HEK293 (cell line): ENCODE data around the gene PTX4.

ENCODE experiments used
- CTCF ChIA-PET: fragments of 350-600 bp; formaldehyde crosslinking; extraction: SDS; loops from one replicate; lab custom pipeline; 2021; ENCODE audit warnings: antibody characterized with exemption; lab: Yijun Ruan, JAX
- POLR2A ChIA-PET: fragments of 300-600 bp; formaldehyde crosslinking; extraction: SDS; loops from one replicate; lab custom pipeline; 2020; ENCODE audit warnings: antibody characterized with exemption, inconsistent platforms; lab: Yijun Ruan, JAX
- H3K27ac ChIP-seq: fragments of 200-500 bp; sonication (Bioruptor generic); 2 replicates; pipeline ENCODE4 v1.5.1; 2014; ENCODE audit warnings: low read depth, low read length, control low read depth, inconsistent platforms; ENCODE audit errors: extremely low read depth
- H3K36me3 ChIP-seq, 2 experiments: fragments of 200-500 bp in 1 of 2; sonication (Bioruptor generic) in 1 of 2; 1 replicate in 1 of 2; 2 replicates in 1 of 2; pipeline ENCODE4 v1.5.1; 2014 to 2017; ENCODE audit warnings: inconsistent platforms in 2 of 2, low read length in 2 of 2; ENCODE audit not compliant: control insufficient read depth in 2 of 2, insufficient read depth in 1 of 2
- H3K4me1 ChIP-seq: fragments of 200-500 bp; sonication (Bioruptor generic); 2 replicates; pipeline ENCODE4 v1.5.1; 2014; ENCODE audit warnings: mild to moderate bottlenecking, low read length, inconsistent platforms; ENCODE audit not compliant: control insufficient read depth, insufficient read depth
- H3K4me3 ChIP-seq: 2 replicates; pipeline ENCODE4 v1.5.1; 2011; ENCODE audit warnings: low read depth, mild to moderate bottlenecking, control low read depth, low read length, moderate library complexity
- H3K9me3 ChIP-seq: fragments of 200-500 bp; sonication (Bioruptor generic); 2 replicates; pipeline ENCODE4 v1.5.1; 2014; ENCODE audit warnings: low read depth, low read length, inconsistent platforms; ENCODE audit not compliant: control insufficient read depth, insufficient read depth
- BCL11B ChIP-seq: fragments of 450-650 bp; formaldehyde crosslinking; IDR thresholded peaks from 2 replicates; pipeline ENCODE4 v1.5.1; 2016; ENCODE audit warnings: low read depth, missing biosample characterization, missing genetic modification characterization
- GLIS2 ChIP-seq: fragments of 450-650 bp; formaldehyde crosslinking; IDR thresholded peaks from 2 replicates; pipeline ENCODE4 v1.5.1; 2016; ENCODE audit warnings: missing biosample characterization, missing genetic modification characterization
- KLF9 ChIP-seq: fragments of 450-650 bp; formaldehyde crosslinking; IDR thresholded peaks from 2 replicates; pipeline ENCODE4 v1.5.1; 2016; ENCODE audit warnings: missing biosample characterization, missing genetic modification characterization, low read depth
- MEIS1 ChIP-seq: sonication (generic); formaldehyde crosslinking; IDR thresholded peaks from 2 replicates; pipeline ENCODE4 v1.8.1; 2022; ENCODE audit warnings: missing genetic modification reagents, mild to moderate bottlenecking, borderline replicate concordance
- PRDM6 ChIP-seq: fragments of 450-650 bp; formaldehyde crosslinking; IDR thresholded peaks from 2 replicates; pipeline ENCODE4 v1.5.1; 2017; ENCODE audit warnings: missing biosample characterization, missing genetic modification characterization
- REST ChIP-seq: fragments of 450-650 bp; formaldehyde crosslinking; IDR thresholded peaks from 2 replicates; pipeline ENCODE4 v1.5.1; 2016; ENCODE audit warnings: missing biosample characterization, missing genetic modification characterization
- SCRT1 ChIP-seq: fragments of 450-650 bp; formaldehyde crosslinking; IDR thresholded peaks from 2 replicates; pipeline ENCODE4 v1.5.1; 2016; ENCODE audit warnings: missing biosample characterization, missing genetic modification characterization, borderline replicate concordance
- ZBTB1 ChIP-seq: fragments of 450-650 bp; formaldehyde crosslinking; IDR thresholded peaks from 2 replicates; pipeline ENCODE4 v1.5.1; 2016; ENCODE audit warnings: missing biosample characterization, missing genetic modification characterization
- ZNF112 ChIP-seq: fragments of 450-650 bp; formaldehyde crosslinking; IDR thresholded peaks from 2 replicates; pipeline ENCODE4 v1.5.0; 2017; ENCODE audit warnings: missing biosample characterization, missing genetic modification characterization
- ZNF114 ChIP-seq: fragments of 450-650 bp; formaldehyde crosslinking; IDR thresholded peaks from 2 replicates; pipeline ENCODE4 v1.5.0; 2017; ENCODE audit warnings: missing biosample characterization, missing genetic modification characterization
- ZNF121 ChIP-seq: fragments of 450-650 bp; formaldehyde crosslinking; IDR thresholded peaks from 2 replicates; pipeline ENCODE4 v1.5.1; 2016; ENCODE audit warnings: missing biosample characterization, missing genetic modification characterization
- ZNF155 ChIP-seq: fragments of 450-650 bp; formaldehyde crosslinking; IDR thresholded peaks from 2 replicates; pipeline ENCODE4 v1.5.1; 2016; ENCODE audit warnings: missing biosample characterization, missing genetic modification characterization
- ZNF423 ChIP-seq: fragments of 450-650 bp; formaldehyde crosslinking; IDR thresholded peaks from 2 replicates; pipeline ENCODE4 v1.5.1; 2016; ENCODE audit warnings: missing biosample characterization, missing genetic modification characterization
- ZNF501 ChIP-seq: fragments of 450-650 bp; formaldehyde crosslinking; IDR thresholded peaks from 2 replicates; pipeline ENCODE4 v1.5.1; 2016; ENCODE audit warnings: missing biosample characterization, missing genetic modification characterization
- ZNF510 ChIP-seq: fragments of 450-650 bp; formaldehyde crosslinking; IDR thresholded peaks from 2 replicates; pipeline ENCODE4 v1.5.1; 2018; ENCODE audit warnings: mild to moderate bottlenecking, missing genetic modification characterization, missing biosample characterization; ENCODE audit not compliant: insufficient replicate concordance
- ZNF549 ChIP-seq: fragments of 450-650 bp; IDR thresholded peaks from 2 replicates; pipeline ENCODE4 v1.5.1; 2018; ENCODE audit warnings: missing biosample characterization, missing genetic modification characterization, mild to moderate bottlenecking, inconsistent platforms, moderate library complexity
- ZNF596 ChIP-seq: fragments of 450-650 bp; IDR thresholded peaks from 2 replicates; pipeline ENCODE4 v1.5.0; 2018; ENCODE audit warnings: missing biosample characterization, mild to moderate bottlenecking, missing genetic modification characterization, moderate library complexity
- ZNF600 ChIP-seq: fragments of 450-650 bp; formaldehyde crosslinking; IDR thresholded peaks from 2 replicates; pipeline ENCODE4 v1.5.1; 2016; ENCODE audit warnings: missing biosample characterization, missing genetic modification characterization
- ZNF626 ChIP-seq: fragments of 450-650 bp; sonication (Bioruptor Pico); formaldehyde crosslinking; IDR thresholded peaks from 2 replicates; pipeline ENCODE4 v1.5.1; 2018; ENCODE audit warnings: missing biosample characterization, missing genetic modification characterization, inconsistent platforms
- ZNF654 ChIP-seq: fragments of 450-650 bp; formaldehyde crosslinking; IDR thresholded peaks from 2 replicates; pipeline ENCODE4 v1.5.1; 2016; ENCODE audit warnings: low read depth, missing biosample characterization, missing genetic modification characterization
- ZNF692 ChIP-seq: fragments of 450-650 bp; formaldehyde crosslinking; IDR thresholded peaks from 2 replicates; pipeline ENCODE4 v1.5.1; 2016; ENCODE audit warnings: missing biosample characterization, missing genetic modification characterization
- ZNF704 ChIP-seq: fragments of 450-650 bp; formaldehyde crosslinking; IDR thresholded peaks from 2 replicates; pipeline ENCODE4 v1.5.1; 2016; ENCODE audit warnings: missing biosample characterization, missing genetic modification characterization
- ZNF791 ChIP-seq: fragments of 450-650 bp; formaldehyde crosslinking; IDR thresholded peaks from 2 replicates; pipeline ENCODE4 v1.5.1; 2016; ENCODE audit warnings: missing biosample characterization, missing genetic modification characterization
- ZNF830 ChIP-seq: fragments of 450-650 bp; IDR thresholded peaks from 2 replicates; pipeline ENCODE4 v1.5.0; 2018; ENCODE audit warnings: missing biosample characterization, missing genetic modification characterization, low read depth, mild to moderate bottlenecking, moderate library complexity
- ZSCAN23 ChIP-seq: fragments of 450-650 bp; formaldehyde crosslinking; IDR thresholded peaks from 2 replicates; pipeline ENCODE4 v1.5.1; 2016; ENCODE audit warnings: missing biosample characterization, missing genetic modification characterization

Gene PTX4

GRCh38 chr16:1455190-1456171 is 33.3 kb downstream of the PTX4 start:
- POLR2A ChIA-PET = no interaction called here
- Histone ChIP-seq H3K4me3 (no peak overlapping the region), H3K27ac (no peak overlapping the region), H3K36me3 (peaks cover 0 to 83% of the 10 kb centered on the region in 2 experiments; a peak in 1 of 3 replicates), H3K9me3 (no peaks in the 10 kb centered on the region), H3K4me1 (no peaks in the 10 kb centered on the region)
- TF ChIP-seq KLF9 (no peak), ZNF704 (no peak), REST (tag by site-specific recombination) (no peak), ZNF112 (tag by site-specific recombination) (no peak), SCRT1 (tag by site-specific recombination) (no peak), ZNF626 (tag by site-specific recombination) (no peak), BCL11B (tag by site-specific recombination) (no peak)
- CTCF ChIA-PET = interaction anchor here (0.6 kb wide), 1 partner anchor 327 kb away, joined by 3 read pairs; the partner anchor contains the start of genes NUBP2 and SPSB3

GRCh38 chr16:1454561-1454960 is 34.2 kb downstream of the PTX4 start:
- H3K4me1 ChIP-seq = no peaks in the 10 kb centered on the region
- no peak overlapping the region for H3K27ac ChIP-seq
- POLR2A ChIA-PET = no interaction called here
- TF ChIP-seq ZNF121 (tag by site-specific recombination) (no peak), ZNF791 (tag by site-specific recombination) (no peak), ZNF549 (tag by site-specific recombination) (no peak), ZNF510 (tag by site-specific recombination) (no peak), ZNF596 (tag by site-specific recombination) (no peak), MEIS1 (no peak), ZNF423 (tag by site-specific recombination) (no peak), GLIS2 (tag by site-specific recombination) (no peak), ZNF501 (no peak), ZNF155 (tag by site-specific recombination) (no peak), ZSCAN23 (no peak), PRDM6 (tag by site-specific recombination) (no peak), ZNF600 (tag by site-specific recombination) (no peak), ZNF830 (tag by site-specific recombination) (no peak), ZNF654 (no peak), ZNF114 (tag by site-specific recombination) (no peak), ZNF692 (no peak), ZBTB1 (tag by site-specific recombination) (no peak)
- no peak overlapping the region for H3K4me3 ChIP-seq
- no peaks in the 10 kb centered on the region for H3K9me3 ChIP-seq
- CTCF ChIA-PET = no interaction called here
- peaks cover 0 to 80% of the 10 kb centered on the region in 2 experiments; a peak in 1 of 3 replicates for H3K36me3 ChIP-seq
